Measurements from ENCODE around the gene KLHL29. TPM values are rescaled to one million over a fixed set of nuclear protein-coding genes. Genes with fewer than 3 reads are reported as not detected.

The KLHL29 gene
- total and polyA plus RNA-seq, 8 donors, result 0.91 to 6.6 (median 2.6) TPM

- 78 to 86% methylated on average over 15 of the region's 15 CpGs for WGBS, 2 donors
- no peaks in the 10 kb centered on the region for H3K36me3 ChIP-seq
- no peaks in the 10 kb centered on the region for H3K27me3 ChIP-seq
- DNase-seq (peak in 1 of 6 donors; percentile 30), FAIRE-seq (no peak), ATAC-seq (peak in 2 of 4 donors; percentile 31 to 32)
- TF ChIP-seq CTCF (IDR thresholded peaks at IDR 0.05), result no peak
- H3K4me3 ChIP-seq, result no peak overlapping the region
- no peak overlapping the region for H3K27ac ChIP-seq
- H3K4me1 ChIP-seq, result no peaks in the 10 kb centered on the region
- intact Hi-C loops (cut with DNase I), result no loop called here
- H3K9me3 ChIP-seq, result no peaks in the 10 kb centered on the region
These were observed 232.8 kb downstream of the KLHL29 start for GRCh38 chr2:23617811-23618215.

GRCh38 chr2:23618265-23618664 is 233.3 kb downstream of the KLHL29 start:
- intact Hi-C loops (cut with DNase I), result no loop called here
- H3K9me3 ChIP-seq, result no peaks in the 10 kb centered on the region
- WGBS, 2 donors, result 86 to 91% methylated on average over 10 of the region's 10 CpGs
- no peaks in the 10 kb centered on the region for H3K27me3 ChIP-seq
- H3K4me3 ChIP-seq, result no peak overlapping the region
- no peaks in the 10 kb centered on the region for H3K36me3 ChIP-seq
- ATAC-seq (no peak), DNase-seq (peak in 1 of 6 donors; percentile 8), FAIRE-seq (no peak)
- H3K4me1 ChIP-seq, result no peaks in the 10 kb centered on the region
- no peak overlapping the region for H3K27ac ChIP-seq
- no peak for TF ChIP-seq CTCF (IDR thresholded peaks at IDR 0.05)

- ATAC-seq (no peak), DNase-seq (peak in 1 of 6 donors; percentile 22), FAIRE-seq (no peak)
- Histone ChIP-seq H3K27me3 (no peaks in the 10 kb centered on the region), H3K36me3 (no peaks in the 10 kb centered on the region), H3K27ac (no peak overlapping the region), H3K9me3 (no peaks in the 10 kb centered on the region), H3K4me3 (no peak overlapping the region), H3K4me1 (no peaks in the 10 kb centered on the region)
- TF ChIP-seq CTCF (IDR thresholded peaks at IDR 0.05), result no peak
- WGBS, 2 donors, result 81 to 82% methylated on average over 7 of the region's 7 CpGs
- intact Hi-C loops (cut with DNase I), result no loop called here
These were observed 234.0 kb downstream of the KLHL29 start for GRCh38 chr2:23618794-23619530.

GRCh38 chr2:23619941-23620340 is 235.0 kb downstream of the KLHL29 start:
- ATAC-seq (no peak), FAIRE-seq (no peak)
- WGBS, 2 donors, result 87 to 93% methylated on average over 7 of the region's 7 CpGs

More at GRCh38 chr2:23619941-23620340, 235.0 kb downstream of the KLHL29 start:
- peak in 1 of 6 donors; percentile 28 for DNase-seq
- Histone ChIP-seq H3K4me3 (no peak overlapping the region), H3K36me3 (no peaks in the 10 kb centered on the region), H3K9me3 (no peaks in the 10 kb centered on the region), H3K27ac (no peak overlapping the region), H3K4me1 (no peaks in the 10 kb centered on the region), H3K27me3 (no peaks in the 10 kb centered on the region)
- no peak for TF ChIP-seq CTCF (IDR thresholded peaks at IDR 0.05)
- intact Hi-C loops (cut with DNase I), result no loop called here

Data from pancreas (tissue), 10 donors.